ENCODE data around the gene FGF9. TPM values are rescaled to one million over a fixed set of nuclear protein-coding genes. Genes with fewer than 3 reads are reported as not detected.

Gene FGF9
- total RNA-seq: 0.80 TPM
- long read RNA-seq, full-length matches to known transcripts: 2 of 2 reads
- long read RNA-seq, partial matches to known transcripts: 0 of 2 reads
- long read RNA-seq, other reads (novel, unspliced or antisense): 0 of 2 reads

GRCh38 chr13:21670883-21671619 lies at the start of gene FGF9:
FGF9 (plus strand) TSS chr13:21671073; CDS start chr13:21671913, 840 bp downstream.
- no peak for DNase-seq (ENCODE audit: low spot score)

DNA sequence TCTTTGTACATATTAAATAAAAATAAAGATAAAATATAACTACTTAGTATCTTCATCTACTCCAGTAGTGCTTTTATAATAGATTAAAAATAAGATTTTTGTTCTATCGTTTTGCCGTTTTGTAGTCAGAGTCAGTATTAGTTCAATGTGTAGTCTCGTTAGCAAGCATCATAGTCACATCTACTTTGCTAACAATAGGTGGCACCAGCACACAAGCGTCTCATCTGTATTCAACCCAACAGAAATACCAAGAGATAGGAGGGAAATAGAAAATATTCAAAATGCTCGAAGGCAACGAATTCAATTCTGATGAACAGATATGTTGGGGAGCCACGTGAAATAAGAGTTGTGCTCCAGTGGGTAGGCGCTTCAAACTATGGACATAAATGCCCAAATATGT lies 45.5 kb upstream of the FGF9 start:
- DNase-seq (ENCODE audit: low spot score): no peak

GRCh38 chr13:21632196-21632595 lies 38.7 kb upstream of the FGF9 start:
- no peak for DNase-seq (ENCODE audit: low spot score)

DNA sequence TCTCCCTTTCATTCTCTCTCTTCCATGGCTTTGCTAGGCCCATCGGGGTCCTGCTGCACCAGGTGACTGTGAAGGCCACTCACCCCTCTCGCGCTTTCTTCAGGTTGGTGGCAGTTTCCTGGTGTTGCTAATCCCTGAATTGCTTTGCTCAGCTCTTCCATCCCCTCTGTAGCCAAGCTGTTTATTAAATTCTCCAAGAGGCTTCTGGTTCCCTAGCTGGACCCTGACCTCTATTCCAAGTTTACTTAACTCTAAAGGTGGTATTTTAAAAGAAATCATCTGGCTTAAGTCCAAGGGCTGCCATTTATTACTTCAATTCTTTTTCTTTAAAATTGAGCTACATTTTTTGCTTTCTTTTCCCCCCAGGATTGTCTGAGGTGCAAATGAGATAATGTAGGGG lies 34.2 kb upstream of the FGF9 start:
- no peak for DNase-seq (ENCODE audit: low spot score)

- DNase-seq (ENCODE audit: low spot score): no peak
Measured at GRCh38 chr13:21637296-21637695, 33.6 kb upstream of the FGF9 start.

DNA sequence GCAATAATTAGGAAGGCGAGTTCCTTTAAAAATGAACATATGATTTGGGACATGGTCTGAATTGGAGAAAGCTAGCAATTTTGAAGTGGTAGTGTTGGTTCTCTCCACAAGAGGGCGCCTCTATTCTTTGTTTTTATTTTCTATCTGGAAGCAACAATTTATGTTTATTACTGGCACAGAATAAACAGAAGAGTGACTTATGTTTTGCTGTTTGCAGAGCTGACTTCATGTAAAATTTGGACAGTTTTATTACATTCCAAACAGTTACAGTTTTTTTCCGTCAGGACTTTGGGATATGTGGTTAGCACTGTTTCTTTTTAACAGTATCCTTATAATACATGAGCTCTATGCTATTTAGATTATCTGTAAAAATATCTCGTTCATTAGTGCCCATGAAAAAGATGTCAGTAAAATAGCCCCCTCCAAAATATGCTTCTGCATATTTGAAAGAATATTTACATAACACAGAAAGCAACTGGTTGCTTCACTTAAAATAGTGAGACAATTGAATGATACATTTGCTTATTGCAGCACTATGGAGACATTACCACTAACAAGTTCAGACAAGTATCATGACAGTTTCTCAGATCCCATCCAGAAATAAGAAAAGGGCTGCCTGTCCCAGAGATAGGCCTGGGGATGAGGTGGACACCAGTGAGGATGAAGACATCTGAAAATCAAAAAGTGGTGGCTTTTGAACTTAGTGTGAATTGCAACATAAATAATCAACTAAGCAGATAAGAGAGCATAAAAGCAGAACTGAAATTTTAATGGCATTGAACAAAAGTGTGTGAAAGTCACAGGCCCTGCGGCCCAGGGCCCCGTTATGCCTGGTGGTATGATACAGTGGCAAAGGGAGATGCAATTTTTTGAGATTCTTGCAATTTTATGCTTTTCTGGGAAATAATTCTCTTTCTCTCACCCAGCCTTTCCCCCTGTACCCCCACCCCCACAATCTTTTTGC lies 32.3 kb upstream of the FGF9 start:
- DNase-seq (ENCODE audit: low spot score): no peak

DNA sequence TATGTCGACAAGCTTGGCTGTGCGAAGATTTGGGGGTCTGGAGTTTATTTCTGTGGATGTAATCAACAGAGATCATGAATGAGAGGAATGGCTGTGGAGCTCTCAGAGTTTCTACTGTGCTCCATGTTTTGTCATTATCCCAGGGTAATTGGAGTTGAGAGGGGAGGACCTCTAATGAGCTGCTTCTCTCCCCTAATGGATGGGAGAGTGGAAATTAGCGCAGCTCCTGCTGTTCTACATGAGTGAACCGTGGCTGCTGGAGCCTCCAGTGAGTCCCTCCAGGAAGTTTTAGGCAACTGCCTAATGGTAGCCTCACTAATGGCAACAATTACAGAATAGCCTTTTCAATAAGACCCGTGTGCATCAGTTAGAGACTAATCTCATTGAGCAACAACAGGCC lies 31.3 kb upstream of the FGF9 start:
- DNase-seq (ENCODE audit: low spot score): no peak

- no peak for DNase-seq (ENCODE audit: low spot score)
Measured at GRCh38 chr13:21641629-21642028, 29.2 kb upstream of the FGF9 start.

DNA sequence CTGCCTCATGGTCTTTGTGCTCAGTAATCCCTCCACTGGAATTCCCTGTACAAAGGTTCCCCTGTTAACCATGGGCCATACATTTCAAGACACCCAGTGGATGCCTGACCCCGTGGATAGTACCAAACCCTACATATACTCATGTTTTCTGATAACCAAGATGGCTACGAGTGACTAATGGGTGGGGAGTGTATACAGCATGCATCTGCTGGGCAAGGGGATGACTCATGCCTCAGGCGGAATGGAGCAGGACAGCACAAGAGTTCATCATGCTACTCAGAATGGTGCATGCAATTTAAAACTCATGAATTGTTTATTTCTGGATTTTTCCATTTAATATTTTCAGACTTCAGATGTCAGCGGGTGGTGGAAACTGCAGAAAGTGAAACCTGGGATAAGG lies 13.3 kb upstream of the FGF9 start:
- no peak for DNase-seq (ENCODE audit: low spot score)

DNA sequence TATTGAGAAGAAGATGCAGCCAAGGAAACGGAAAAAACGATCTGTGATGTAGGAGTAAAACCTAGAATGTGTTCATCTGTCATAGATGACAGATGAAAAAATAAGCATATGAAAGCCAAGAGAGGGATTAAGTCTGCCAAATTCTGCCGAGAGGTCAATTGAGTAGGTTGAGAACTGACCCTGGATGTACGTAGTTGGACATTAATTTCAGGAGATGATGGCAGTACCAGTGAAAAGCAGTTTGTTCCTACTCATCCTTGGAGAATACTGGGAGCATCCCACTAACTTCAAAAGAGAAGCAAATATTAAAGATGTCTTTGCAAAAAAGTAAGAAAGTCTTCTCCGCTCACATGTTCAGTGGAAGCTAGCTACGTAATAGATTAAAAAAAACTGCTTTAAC lies 11.8 kb upstream of the FGF9 start:
- DNase-seq (ENCODE audit: low spot score): no peak

GRCh38 chr13:21661097-21661909 lies 9.6 kb upstream of the FGF9 start:
- DNase-seq (ENCODE audit: low spot score): no peak

DNA sequence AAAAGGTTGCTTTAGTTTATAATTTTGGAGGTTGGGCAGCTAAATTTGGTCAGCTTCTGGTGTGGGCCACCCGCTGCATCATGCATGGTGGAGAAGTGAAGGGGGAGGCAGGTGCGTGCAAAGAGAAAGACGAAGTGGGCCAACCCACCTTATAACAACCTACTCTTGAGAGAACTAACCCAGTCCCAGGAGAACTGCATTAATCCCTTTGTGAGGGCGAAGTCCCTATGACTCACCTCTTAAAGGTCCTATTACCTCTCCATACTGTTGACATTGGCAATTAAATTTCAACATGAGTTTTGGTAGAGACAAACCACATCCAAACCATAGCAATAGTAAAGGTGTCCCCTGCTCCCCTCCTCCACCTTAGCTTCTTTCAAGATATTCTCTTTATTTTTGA lies 7.7 kb upstream of the FGF9 start:
- DNase-seq (ENCODE audit: low spot score): no peak

DNA sequence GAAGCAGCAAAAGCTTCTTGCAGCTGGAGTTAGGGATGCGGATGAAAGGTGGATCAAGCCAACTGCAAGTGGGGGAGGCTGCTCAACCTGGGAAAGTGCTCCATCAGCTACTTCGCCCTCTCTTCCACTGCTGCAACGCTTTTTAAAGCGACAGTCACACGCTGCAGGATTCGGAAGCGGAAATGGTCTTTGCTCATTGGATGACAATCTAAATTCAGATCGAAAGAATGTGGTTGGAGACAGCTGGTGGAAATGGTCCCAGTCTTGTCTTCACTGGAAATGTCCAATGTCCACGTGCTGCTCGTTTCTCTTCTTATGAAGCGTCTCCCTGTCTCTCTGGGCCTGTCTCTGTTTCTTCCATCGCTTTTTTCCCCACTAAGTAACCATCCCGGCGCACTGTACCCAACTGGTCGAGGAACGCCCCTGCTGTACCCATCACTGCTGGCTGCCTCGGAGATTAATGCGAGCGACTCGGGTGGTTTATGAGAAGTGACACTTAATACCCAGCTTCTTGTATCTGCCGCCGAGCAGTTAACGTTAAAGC lies 2.1 kb upstream of the FGF9 start:
- no peak for DNase-seq (ENCODE audit: low spot score)

GRCh38 chr13:21670006-21670882 lies 629 bp upstream of the FGF9 start:
- no peak for DNase-seq (ENCODE audit: low spot score)

GRCh38 chr13:21671620-21672286 lies 880 bp downstream of the FGF9 start:
- no peak for DNase-seq (ENCODE audit: low spot score)

DNA sequence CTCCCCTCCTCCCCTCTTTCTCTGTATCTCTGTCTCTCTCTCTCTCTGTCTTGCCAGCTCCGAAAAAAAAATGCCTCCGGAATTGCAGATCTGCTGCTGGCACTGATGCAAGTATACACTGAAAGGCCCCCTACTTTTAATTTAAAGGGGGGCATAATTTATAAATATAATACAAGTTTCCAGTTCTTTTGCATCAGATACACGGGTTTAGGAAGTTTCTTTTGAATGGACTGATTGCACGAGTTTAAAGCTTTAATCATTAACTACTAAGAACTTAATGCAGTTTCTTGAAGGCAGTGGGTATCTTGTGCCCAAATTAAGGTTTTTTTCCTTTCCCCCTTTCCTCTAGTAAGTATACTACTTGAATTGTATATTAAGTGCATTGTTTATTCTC lies 1.4 kb downstream of the FGF9 start:
- DNase-seq (ENCODE audit: low spot score): no peak

- no peak for DNase-seq (ENCODE audit: low spot score)
Measured at GRCh38 chr13:21672796-21673538, 2.1 kb downstream of the FGF9 start.

DNA sequence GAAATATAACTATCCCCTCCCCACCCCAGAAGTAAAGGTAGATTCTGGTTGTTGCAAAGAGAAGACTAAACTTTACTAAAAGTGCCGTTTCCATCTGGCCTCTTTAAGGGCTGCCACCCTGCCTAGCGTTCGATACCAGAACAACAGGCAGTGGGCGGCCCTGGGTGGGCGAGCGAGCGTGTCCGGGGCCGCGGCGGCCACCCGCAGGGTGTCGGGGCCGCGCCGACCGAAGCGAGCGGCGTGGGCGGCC lies 2.6 kb downstream of the FGF9 start:
- DNase-seq (ENCODE audit: low spot score): no peak

Measured in mesenteric fat pad (tissue), 1 donor.